Right ventricle myocardium superior (tissue), 1 donor: Measurements from ENCODE around the gene RSPH4A. TPM values are rescaled to one million over a fixed set of nuclear protein-coding genes. Genes with fewer than 3 reads are reported as not detected.
"Not testable (repeated sequence)": the region's sequence is repeated elsewhere in the genome, so short reads cannot be mapped to it uniquely, and the experiment has no call there.

Source experiments
- ATAC-seq: fragments of 200-7000 bp; cut with Tn5 transposase; one replicate; pipeline ENCODE4 v1.9.1; 2020; ENCODE audit warnings: mild to moderate bottlenecking; ENCODE audit not compliant: poor library complexity
- DNase-seq: peaks from one replicate; pipeline ENCODE4 v3.0.0-alpha.2; 2020
- intact Hi-C: fragments of 100-400 bp; cut with DNase I; formaldehyde crosslinking; loops from one replicate; pipeline ENCODE4 v1.11.2; 2022
- total RNA-seq: library from RNA; stranded (reverse); fragmentation: NEBNext Ultra II Directional; extraction: Animal tissue kit (Norgen Biotek cat#: 25700); gene quantifications from one replicate; pipeline ENCODE4 v1.2.1, GENCODE V29; 2021
- donor health status: DM: no; HTN: yes; CAD: no; lungs with severe emphysema.

Gene RSPH4A
- total RNA-seq, 1 donor from 2014 or later = not detected

GRCh38 chr6:116616737-116617053 lies 416 bp downstream of the RSPH4A start:
- intact Hi-C loops = no loop called here
- DNase-seq (peak; percentile 47), ATAC-seq (peak; percentile 34)

GRCh38 chr6:116624036-116624805 lies 7.9 kb downstream of the RSPH4A start:
- no peak for DNase-seq
- intact Hi-C loops = no loop called here
- no peak for ATAC-seq

- intact Hi-C loops = no loop called here
Observed at GRCh38 chr6:116625872-116626271, 9.6 kb downstream of the RSPH4A start.

GRCh38 chr6:116629563-116629981 lies 13.3 kb downstream of the RSPH4A start:
- intact Hi-C loops = no loop called here
- ATAC-seq (peak; percentile 34), DNase-seq (no peak)

More at GRCh38 chr6:116625872-116626271, 9.6 kb downstream of the RSPH4A start:
- DNase-seq = no peak
- ATAC-seq = no peak

GRCh38 chr6:116631379-116631990 lies 15.2 kb downstream of the RSPH4A start:
- DNase-seq = no peak
- intact Hi-C loops = no loop called here
- ATAC-seq = no peak

GRCh38 chr6:116633685-116634084 lies 17.4 kb downstream of the RSPH4A start:
- intact Hi-C loops = no loop called here
- DNase-seq (no peak), ATAC-seq (no peak)

- intact Hi-C loops = no loop called here
- no peak for ATAC-seq
Observed at GRCh38 chr6:116648156-116648555, 31.9 kb downstream of the RSPH4A start.

GRCh38 chr6:116649129-116649528 lies 32.9 kb downstream of the RSPH4A start:
- intact Hi-C loops = no loop called here
- DNase-seq (no peak), ATAC-seq (no peak)

More at GRCh38 chr6:116648156-116648555, 31.9 kb downstream of the RSPH4A start:
- no peak for DNase-seq

- no peak for ATAC-seq
- intact Hi-C loops = no loop called here
Observed at GRCh38 chr6:116651916-116652315, 35.6 kb downstream of the RSPH4A start.

GRCh38 chr6:116661594-116661993 lies 45.3 kb downstream of the RSPH4A start:
- ATAC-seq (no peak), DNase-seq (no peak)
- intact Hi-C loops = no loop called here

More at GRCh38 chr6:116651916-116652315, 35.6 kb downstream of the RSPH4A start:
- no peak for DNase-seq

GRCh38 chr6:116662202-116662601 lies 45.9 kb downstream of the RSPH4A start:
- ATAC-seq = no peak

GRCh38 chr6:116663308-116663707 lies 47.0 kb downstream of the RSPH4A start:
- ATAC-seq (no peak), DNase-seq (no peak)
- intact Hi-C loops = no loop called here

More at GRCh38 chr6:116662202-116662601, 45.9 kb downstream of the RSPH4A start:
- DNase-seq = no peak
- intact Hi-C loops = no loop called here

- intact Hi-C loops = not testable (repeated sequence)
Observed at GRCh38 chr6:116664169-116664568, 47.9 kb downstream of the RSPH4A start.

GRCh38 chr6:116665464-116665863 lies 49.2 kb downstream of the RSPH4A start:
- DNase-seq (no peak), ATAC-seq (no peak)
- intact Hi-C loops = no loop called here

More at GRCh38 chr6:116664169-116664568, 47.9 kb downstream of the RSPH4A start:
- not testable (repeated sequence) for ATAC-seq, DNase-seq

GRCh38 chr6:116666869-116667268 lies 50.6 kb downstream of the RSPH4A start:
- DNase-seq (no peak), ATAC-seq (no peak)
- intact Hi-C loops = no loop called here

GRCh38 chr6:116667623-116668022 lies 51.3 kb downstream of the RSPH4A start:
- ATAC-seq (no peak), DNase-seq (no peak)
- intact Hi-C loops = no loop called here

GRCh38 chr6:116672306-116672705 lies 56.0 kb downstream of the RSPH4A start:
- ATAC-seq = no peak
- intact Hi-C loops = no loop called here
- no peak for DNase-seq

GRCh38 chr6:116676021-116676420 lies 59.7 kb downstream of the RSPH4A start:
- intact Hi-C loops = no loop called here
- ATAC-seq = no peak
- DNase-seq = no peak

- DNase-seq (peak; percentile 95), ATAC-seq (peak; percentile 99)
- intact Hi-C loops = no loop called here
Observed at GRCh38 chr6:116680880-116681672, 64.8 kb downstream of the RSPH4A start, which contains the start of gene KPNA5. Gene KPNA5 (plus strand): TSS chr6:116681211. CDS start chr6:116681335, 124 bp downstream.
